GM12891 (cell line): Measurements from ENCODE around the gene ASAH2B.
"Not testable (repeated sequence)": the region's sequence is repeated elsewhere in the genome, so short reads cannot be mapped to it uniquely, and the experiment has no call there.

Experiments
- POLR2A ChIP-seq: IDR thresholded peaks from 2 replicates; pipeline ENCODE4 v1.6.1; 2011; ENCODE audit warnings: low read depth, low read length, control low read depth
- POLR2AphosphoS5 ChIP-seq: IDR thresholded peaks from 2 replicates; pipeline ENCODE4 v1.6.1; 2011; ENCODE audit warnings: low read depth, low read length, control low read depth

DNA sequence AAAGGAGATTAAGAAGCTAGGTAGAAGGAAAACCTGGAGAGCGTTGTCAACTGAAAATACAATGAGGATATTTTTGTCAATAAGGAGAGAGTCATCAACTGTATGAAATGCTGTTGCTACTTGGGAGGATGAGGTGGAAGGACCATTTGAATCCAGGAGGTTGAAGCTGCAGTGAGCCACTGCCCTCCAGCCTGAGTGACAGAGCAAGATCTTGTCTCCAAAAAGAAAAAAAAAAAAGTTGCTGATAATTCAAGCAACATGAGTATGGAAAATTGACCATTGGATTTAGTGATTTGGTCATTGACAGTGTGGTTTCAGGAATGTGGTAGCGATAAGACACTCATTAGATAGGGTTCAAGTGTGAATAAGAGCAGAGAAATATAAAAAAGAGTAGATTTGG, 11.6 kb upstream of the ASAH2B start:
- not testable (repeated sequence) for TF ChIP-seq POLR2A, POLR2AphosphoS5
